ENCODE results near the gene NPM1. TPM values are rescaled to one million over a fixed set of nuclear protein-coding genes. Genes with fewer than 3 reads are reported as not detected.

The NPM1 gene
- total and polyA plus RNA-seq, 2 donors from 2014 or later: 611 to 612 TPM

DNA sequence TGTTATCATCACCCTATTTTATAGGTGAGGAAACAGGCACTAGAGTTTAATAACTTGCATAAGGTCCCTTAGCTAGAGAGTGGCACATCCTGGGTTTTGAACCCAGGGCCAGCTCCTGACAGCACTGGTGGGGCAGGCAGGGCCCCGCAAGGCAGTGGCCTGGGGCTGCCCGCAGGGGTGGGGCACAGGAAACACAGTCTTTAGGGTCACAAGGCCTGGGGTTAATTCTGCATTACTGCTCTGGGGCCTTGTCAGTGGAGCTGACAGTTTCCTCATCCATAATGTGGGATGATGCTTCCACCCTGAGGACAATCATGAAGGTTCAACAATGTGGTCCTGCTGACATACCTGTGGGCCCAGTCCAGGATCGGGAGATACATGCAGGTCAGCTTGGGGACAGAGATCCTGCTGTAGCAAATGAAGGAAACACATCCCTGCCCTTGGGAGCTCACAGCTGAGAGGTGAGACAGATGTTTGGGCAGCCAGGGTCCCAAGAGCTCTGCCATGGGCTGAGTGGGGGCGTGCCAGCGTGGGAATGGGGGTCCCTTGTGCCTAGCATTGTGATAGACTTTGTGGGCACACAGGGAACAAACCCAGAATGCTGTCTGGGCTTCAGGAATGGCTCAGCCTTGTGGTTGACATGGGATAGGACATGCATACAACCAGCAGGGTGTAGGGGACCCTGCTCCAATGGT lies 46.5 kb downstream of the NPM1 start:
- H3K4me1 ChIP-seq (ENCODE audit: control insufficient read depth in 2 of 3, insufficient read depth in 2 of 3, low read depth in 1 of 3, low read length in 3 of 3): no peaks in the 10 kb centered on the region
- TF ChIP-seq CTCF (IDR thresholded peaks at IDR 0.05; ENCODE audit: borderline replicate concordance, extremely low read depth, insufficient read depth): no peak
- no peaks in the 10 kb centered on the region for H3K9me3 ChIP-seq (ENCODE audit: control insufficient read depth in 2 of 3, insufficient read depth in 1 of 3, low read length in 3 of 3)
- no peak overlapping the region for H3K9ac ChIP-seq (ENCODE audit: low read length in 3 of 3)
- DNase-seq: no peak
- no peaks in the 10 kb centered on the region for H3K36me3 ChIP-seq (ENCODE audit: control insufficient read depth in 2 of 3, insufficient read depth in 3 of 3, low read length in 3 of 3)
- H3K4me3 ChIP-seq (ENCODE audit: low read length in 3 of 3): no peak overlapping the region
- FAIRE-seq: no peak
- H3K27me3 ChIP-seq (ENCODE audit: control insufficient read depth, insufficient read depth, low read length): no peaks in the 10 kb centered on the region
- intact Hi-C loops (cut with DNase I): no loop called here
- no peak overlapping the region for H3K27ac ChIP-seq (ENCODE audit: low read depth in 2 of 2, low read length in 2 of 2)

DNA sequence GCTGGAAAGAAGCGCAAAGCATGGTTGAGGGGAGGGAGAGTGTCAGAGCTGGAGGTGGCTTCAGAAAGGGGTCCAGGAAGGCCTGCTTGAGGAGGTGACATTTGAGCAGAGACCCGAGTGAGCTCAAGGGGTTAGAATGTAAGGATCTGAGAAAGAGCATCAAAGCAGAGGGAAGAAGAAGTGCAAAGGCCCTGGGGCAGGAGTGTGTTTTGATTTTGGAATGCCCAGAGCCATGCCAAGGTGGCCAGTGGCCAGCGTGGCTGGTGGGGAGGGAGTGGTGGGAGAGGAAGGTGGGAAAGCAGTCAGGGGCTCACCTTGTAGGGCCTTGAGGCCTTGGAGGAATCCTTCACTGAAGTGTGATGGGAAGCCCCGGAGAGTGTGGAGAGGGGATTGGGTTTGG lies 47.2 kb downstream of the NPM1 start:
- intact Hi-C loops (cut with DNase I): no loop called here
- Histone ChIP-seq H3K36me3 (ENCODE audit: control insufficient read depth in 2 of 3, insufficient read depth in 3 of 3, low read length in 3 of 3) (no peaks in the 10 kb centered on the region), H3K9me3 (ENCODE audit: control insufficient read depth in 2 of 3, insufficient read depth in 1 of 3, low read length in 3 of 3) (no peaks in the 10 kb centered on the region), H3K27me3 (ENCODE audit: control insufficient read depth, insufficient read depth, low read length) (no peaks in the 10 kb centered on the region), H3K4me1 (ENCODE audit: control insufficient read depth in 2 of 3, insufficient read depth in 2 of 3, low read depth in 1 of 3, low read length in 3 of 3) (no peaks in the 10 kb centered on the region), H3K4me3 (ENCODE audit: low read length in 3 of 3) (no peak overlapping the region), H3K27ac (ENCODE audit: low read depth in 2 of 2, low read length in 2 of 2) (no peak overlapping the region), H3K9ac (ENCODE audit: low read length in 3 of 3) (no peak overlapping the region)
- FAIRE-seq (no peak), DNase-seq (no peak)
- no peak for TF ChIP-seq CTCF (IDR thresholded peaks at IDR 0.05; ENCODE audit: borderline replicate concordance, extremely low read depth, insufficient read depth)

GRCh38 chr5:171435908-171436307 lies 48.3 kb downstream of the NPM1 start:
- Histone ChIP-seq H3K4me3 (ENCODE audit: low read length in 3 of 3) (no peak overlapping the region), H3K27ac (ENCODE audit: low read depth in 2 of 2, low read length in 2 of 2) (no peak overlapping the region), H3K36me3 (ENCODE audit: control insufficient read depth in 2 of 3, insufficient read depth in 3 of 3, low read length in 3 of 3) (no peaks in the 10 kb centered on the region), H3K27me3 (ENCODE audit: control insufficient read depth, insufficient read depth, low read length) (no peaks in the 10 kb centered on the region), H3K9me3 (ENCODE audit: control insufficient read depth in 2 of 3, insufficient read depth in 1 of 3, low read length in 3 of 3) (no peaks in the 10 kb centered on the region), H3K9ac (ENCODE audit: low read length in 3 of 3) (no peak overlapping the region), H3K4me1 (ENCODE audit: control insufficient read depth in 2 of 3, insufficient read depth in 2 of 3, low read depth in 1 of 3, low read length in 3 of 3) (no peaks in the 10 kb centered on the region)
- TF ChIP-seq CTCF (IDR thresholded peaks at IDR 0.05; ENCODE audit: borderline replicate concordance, extremely low read depth, insufficient read depth): no peak
- no peak for FAIRE-seq
- intact Hi-C loops (cut with DNase I): no loop called here
- no peak for DNase-seq

Data from kidney (tissue), 14 donors.